Measurements from ENCODE around the gene PTPRJ. TPM values are rescaled to one million over a fixed set of nuclear protein-coding genes. Genes with fewer than 3 reads are reported as not detected.

The PTPRJ gene
- total and polyA plus RNA-seq, 2 of the 13 experiments (the other 11 are each of a cell fraction or from before 2014, with no cell fraction given) = 1.0 to 1.2 TPM

- Histone ChIP-seq H3K9ac (ENCODE audit: insufficient read depth, low read depth, low read length) (no peak overlapping the region), H4K20me1 (ENCODE audit: insufficient read depth, low read length) (no peaks in the 10 kb centered on the region), H2AFZ (ENCODE audit: low read length) (no peak overlapping the region), H3K4me3 (replicated peaks in 1 of 3; ENCODE audit: insufficient read depth in 1 of 3, low read depth in 2 of 3, low read length in 3 of 3) (no peak overlapping the region), H3K79me2 (ENCODE audit: insufficient read depth, low read length) (no peaks in the 10 kb centered on the region), H3K4me1 (ENCODE audit: insufficient read depth, low read length) (peaks cover 36% of the 10 kb centered on the region), H3K27me3 (ENCODE audit: control insufficient read depth in 1 of 2, insufficient read depth in 2 of 2, low read length in 2 of 2) (no peaks in the 10 kb centered on the region), H3K27ac (ENCODE audit: extremely low read length, insufficient read depth, low read length) (no peak overlapping the region), H3K4me2 (ENCODE audit: low read depth, low read length) (no peak overlapping the region), H3K9me3 (ENCODE audit: low read length) (no peaks in the 10 kb centered on the region), H3K36me3 (replicated peaks in 1 of 2; ENCODE audit: control insufficient read depth in 1 of 2, insufficient read depth in 2 of 2, low read length in 2 of 2) (no peaks in the 10 kb centered on the region)
- 73% methylated on average over 7 of the region's 7 CpGs for WGBS (ENCODE audit: low lambda C conversion rate)
- no peak for DNase-seq (ENCODE audit: low spot score)
- ChIA-PET POLR2A (no interaction called here), CTCF (ENCODE audit: low intra/inter-chr PET ratio, low total read pairs) (no interaction called here)
- no peak for ATAC-seq
- no peak for FAIRE-seq
- BruUV-seq (replicated peaks) = no TSS peak
- in situ Hi-C loops (cut with HindIII; ENCODE audit: extremely low pct_ligation_motif_present, low pct_unique_long_range_greater_than_20kb) = no loop called here
- intact Hi-C loops (cut with micrococcal nuclease; ENCODE audit: unreplicated experiment) = loop anchor here (5.0 kb wide), 1 partner anchor 125 kb away; the partner anchor contains the start of gene PTPRJ
- no peak for TF ChIP-seq ZNF7 (CRISPR knock-in tag; IDR thresholded peaks at IDR 0.05)
- no peak for TF ChIP-seq NFYC (CRISPR knock-in tag; IDR thresholded peaks at IDR 0.05)
- TF ChIP-seq PLRG1 (conservative IDR thresholded peaks at IDR 0.05) = no peak
- TF ChIP-seq PATZ1 (CRISPR knock-in tag; IDR thresholded peaks at IDR 0.05) = no peak
- no peak for TF ChIP-seq SNAPC2 (CRISPR knock-in tag; IDR thresholded peaks at IDR 0.05)
- no peak for TF ChIP-seq HCFC1 (IDR thresholded peaks at IDR 0.05; ENCODE audit: low read depth, low read length)
- TF ChIP-seq ZNF280B (CRISPR knock-in tag; IDR thresholded peaks at IDR 0.05; ENCODE audit: borderline replicate concordance) = no peak
- TF ChIP-seq ZNF407 (CRISPR knock-in tag; IDR thresholded peaks at IDR 0.05; ENCODE audit: not compliant biosample characterization) = no peak
- no peak for TF ChIP-seq STAG1 (CRISPR knock-in tag; IDR thresholded peaks at IDR 0.05)
Observed at GRCh38 chr11:48107188-48107704, 126.9 kb downstream of the PTPRJ start.
